Measurements from ENCODE around the gene NHERF2. TPM values are rescaled to one million over a fixed set of nuclear protein-coding genes. Genes with fewer than 3 reads are reported as not detected.
"Not testable (repeated sequence)": the region's sequence is repeated elsewhere in the genome, so short reads cannot be mapped to it uniquely, and the experiment has no call there.

Gene NHERF2
- total RNA-seq, 4 donors from 2014 or later: 45.3 to 130 (median 88.3) TPM

DNA sequence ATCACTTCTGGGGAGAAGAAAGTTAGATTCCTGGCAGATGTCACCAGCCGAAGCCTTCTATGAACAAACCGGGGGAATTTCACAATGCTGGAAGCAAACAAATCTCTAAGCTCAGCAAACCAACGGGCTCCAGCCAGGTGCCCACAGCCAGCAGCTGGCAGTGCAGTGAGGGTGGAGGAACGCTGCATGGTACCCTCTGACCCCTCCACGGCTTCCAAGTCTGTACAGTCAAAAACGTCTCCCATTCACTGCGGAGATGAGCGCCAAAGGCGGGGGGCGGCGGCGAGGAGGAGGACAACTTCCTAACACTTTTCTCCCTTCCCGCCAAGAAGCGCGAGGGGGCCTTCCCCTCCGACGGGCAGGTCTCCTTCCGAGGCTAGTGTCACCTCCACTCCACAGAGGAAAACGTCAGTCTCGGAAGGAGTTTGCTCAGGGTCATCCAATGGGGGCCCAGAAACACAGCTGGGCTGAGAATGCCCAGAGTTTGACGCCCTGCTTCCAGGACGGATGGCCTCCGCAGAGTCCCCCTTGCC, 18.0 kb upstream of the NHERF2 start:
- Histone ChIP-seq H3K27me3 (no peaks in the 10 kb centered on the region), H3K27ac (replicated peaks in 1 of 4) (peak overlapping the region; percentile 89 to 97 (median 94)), H3K36me3 (peaks cover 0 to 8% (median 5%) of the 10 kb centered on the region in 4 donors), H3K4me1 (peaks cover 58 to 64% (median 63%) of the 10 kb centered on the region in 4 donors), H3K4me3 (peak overlapping the region; percentile 70 to 95 (median 81)), H3K9me3 (no peaks in the 10 kb centered on the region)
- no peak for DNase-seq (ENCODE audit: extremely low spot score)
- intact Hi-C loops (cut with DNase I): no loop called here
- no peak for TF ChIP-seq EP300 (IDR thresholded peaks at IDR 0.05)
- peak; percentile 11 for TF ChIP-seq POLR2A (IDR thresholded peaks at IDR 0.05; ENCODE audit: low read depth)
- WGBS: 4% methylated on average over 20 of the region's 23 CpGs

DNA sequence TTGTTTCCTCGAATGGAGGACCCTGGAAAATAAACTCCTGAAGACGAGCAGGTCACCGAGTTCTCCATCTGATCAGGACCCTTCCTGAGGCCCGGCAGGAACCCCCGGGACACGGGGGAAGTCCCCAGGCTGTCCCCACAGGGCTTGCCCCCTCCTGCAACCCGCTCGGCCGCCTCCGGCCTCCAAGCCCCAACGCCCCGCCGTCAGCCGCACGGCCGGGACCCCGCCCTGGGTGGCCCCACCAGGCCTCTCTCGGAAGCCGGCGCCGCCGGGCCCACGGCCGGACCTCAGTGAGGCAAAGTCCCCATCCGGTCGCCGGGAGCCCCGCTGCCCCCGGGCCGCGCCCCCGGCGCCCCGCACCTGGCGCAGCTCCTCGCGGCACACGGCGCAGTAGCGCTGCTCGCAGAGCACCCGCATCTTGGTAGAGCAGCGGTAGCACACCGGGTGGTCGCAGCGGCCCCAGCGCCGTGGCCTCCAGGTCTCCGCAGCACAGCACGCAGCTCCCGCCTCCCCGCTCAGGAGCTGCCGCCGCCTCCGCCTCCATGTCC, 17.5 kb upstream of the NHERF2 start:
- Histone ChIP-seq H3K4me1 (peaks cover 52 to 59% (median 57%) of the 10 kb centered on the region in 4 donors), H3K4me3 (peak overlapping the region; percentile 70 to 95 (median 81)), H3K27me3 (no peaks in the 10 kb centered on the region), H3K9me3 (no peaks in the 10 kb centered on the region), H3K27ac (replicated peaks in 1 of 4) (peak overlapping the region; percentile 89 to 97 (median 94)), H3K36me3 (peaks cover 0 to 8% (median 5%) of the 10 kb centered on the region in 4 donors)
- no peak for DNase-seq (ENCODE audit: extremely low spot score)
- 0% methylated on average over 2 of the region's 55 CpGs for WGBS
- intact Hi-C loops (cut with DNase I): no loop called here
- no peak for TF ChIP-seq EP300 (IDR thresholded peaks at IDR 0.05)

DNA sequence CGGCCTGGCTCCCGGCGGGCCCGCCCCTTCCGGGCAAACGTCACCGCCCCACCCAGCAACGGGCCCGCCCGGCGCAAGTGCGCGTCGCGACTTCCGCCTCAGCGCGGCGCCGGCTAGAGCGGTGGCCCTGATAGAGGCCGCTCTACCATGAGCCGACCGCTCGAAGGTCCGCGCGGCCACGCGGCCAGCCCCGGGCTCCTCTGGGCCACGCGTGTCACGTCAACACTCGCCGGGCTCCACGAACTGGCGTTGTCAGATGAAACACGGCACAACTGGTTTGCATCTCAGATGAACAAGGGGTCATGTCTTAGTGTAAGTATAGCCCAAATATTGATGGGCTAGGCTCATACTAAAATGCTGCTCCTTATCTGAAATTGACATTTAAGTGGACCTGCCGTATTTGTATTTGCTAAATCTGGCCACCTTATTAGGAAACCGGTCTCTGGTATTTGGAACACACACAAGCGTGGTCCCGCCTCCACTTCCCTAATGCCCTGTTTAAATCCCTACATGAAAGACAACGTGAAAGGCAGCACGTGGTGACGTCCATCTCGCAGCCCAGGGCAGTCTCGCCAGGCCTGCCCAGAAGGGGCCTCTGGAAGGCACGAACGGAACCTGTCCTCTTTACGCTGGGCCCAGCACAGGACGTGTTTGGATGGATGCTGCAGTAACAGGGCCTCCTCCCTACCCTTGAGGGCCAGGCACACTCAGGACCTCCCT, 16.8 kb upstream of the NHERF2 start, which contains the start of gene ZNF598:
ZNF598 (minus strand) TSS at position 31 of the 720 bp plus-strand sequence.
- Histone ChIP-seq H3K4me1 (peaks cover 45 to 52% (median 50%) of the 10 kb centered on the region in 4 donors), H3K36me3 (peaks cover 0 to 5% (median 4%) of the 10 kb centered on the region in 4 donors), H3K27ac (replicated peaks in 1 of 4) (peak within 1 kb of the TSS; percentile 89 to 97 (median 94)), H3K9me3 (no peaks in the 10 kb centered on the region), H3K4me3 (peak within 1 kb of the TSS; percentile 70 to 95 (median 81)), H3K27me3 (no peaks in the 10 kb centered on the region)
- intact Hi-C loops (cut with DNase I): no loop called here
- no peak for DNase-seq (ENCODE audit: extremely low spot score)
- peak; percentile 85 to 98 for TF ChIP-seq POLR2AphosphoS5 (IDR thresholded peaks at IDR 0.05)
- TF ChIP-seq, protein P1, sequence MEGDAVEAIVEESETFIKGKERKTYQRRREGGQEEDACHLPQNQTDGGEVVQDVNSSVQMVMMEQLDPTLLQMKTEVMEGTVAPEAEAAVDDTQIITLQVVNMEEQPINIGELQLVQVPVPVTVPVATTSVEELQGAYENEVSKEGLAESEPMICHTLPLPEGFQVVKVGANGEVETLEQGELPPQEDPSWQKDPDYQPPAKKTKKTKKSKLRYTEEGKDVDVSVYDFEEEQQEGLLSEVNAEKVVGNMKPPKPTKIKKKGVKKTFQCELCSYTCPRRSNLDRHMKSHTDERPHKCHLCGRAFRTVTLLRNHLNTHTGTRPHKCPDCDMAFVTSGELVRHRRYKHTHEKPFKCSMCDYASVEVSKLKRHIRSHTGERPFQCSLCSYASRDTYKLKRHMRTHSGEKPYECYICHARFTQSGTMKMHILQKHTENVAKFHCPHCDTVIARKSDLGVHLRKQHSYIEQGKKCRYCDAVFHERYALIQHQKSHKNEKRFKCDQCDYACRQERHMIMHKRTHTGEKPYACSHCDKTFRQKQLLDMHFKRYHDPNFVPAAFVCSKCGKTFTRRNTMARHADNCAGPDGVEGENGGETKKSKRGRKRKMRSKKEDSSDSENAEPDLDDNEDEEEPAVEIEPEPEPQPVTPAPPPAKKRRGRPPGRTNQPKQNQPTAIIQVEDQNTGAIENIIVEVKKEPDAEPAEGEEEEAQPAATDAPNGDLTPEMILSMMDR (IDR thresholded peaks at IDR 0.05): peak in 1 of 3 experiments; percentile 28
- TF ChIP-seq EP300 (IDR thresholded peaks at IDR 0.05): no peak
- TF ChIP-seq POLR2A (IDR thresholded peaks at IDR 0.05; ENCODE audit: low read depth): peak; percentile 91
- WGBS: 3% methylated on average over 4 of the region's 52 CpGs

DNA sequence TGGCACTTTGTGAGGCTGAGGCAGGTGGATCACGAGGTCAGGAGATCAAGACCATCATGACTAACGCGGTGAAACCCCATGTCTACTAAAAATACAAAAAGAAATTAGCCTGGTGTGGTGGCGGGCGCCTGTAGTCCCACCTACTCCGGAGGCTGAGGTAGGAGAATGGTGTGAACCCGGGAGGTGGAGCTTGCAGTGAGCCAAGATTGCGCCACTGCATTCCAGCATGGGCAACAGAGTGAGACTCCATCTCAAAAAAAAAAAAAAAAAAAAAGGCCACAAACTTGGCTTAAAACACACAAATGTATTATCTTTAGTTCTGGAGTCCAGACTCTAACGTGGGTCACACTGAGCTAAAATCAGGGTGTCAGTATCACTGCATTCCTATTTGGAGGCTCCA, 15.0 kb upstream of the NHERF2 start:
- H3K27ac ChIP-seq (replicated peaks in 1 of 4); intact Hi-C loops (cut with DNase I): not testable (repeated sequence)
- 84% methylated on average over 9 of the region's 9 CpGs for WGBS

DNA sequence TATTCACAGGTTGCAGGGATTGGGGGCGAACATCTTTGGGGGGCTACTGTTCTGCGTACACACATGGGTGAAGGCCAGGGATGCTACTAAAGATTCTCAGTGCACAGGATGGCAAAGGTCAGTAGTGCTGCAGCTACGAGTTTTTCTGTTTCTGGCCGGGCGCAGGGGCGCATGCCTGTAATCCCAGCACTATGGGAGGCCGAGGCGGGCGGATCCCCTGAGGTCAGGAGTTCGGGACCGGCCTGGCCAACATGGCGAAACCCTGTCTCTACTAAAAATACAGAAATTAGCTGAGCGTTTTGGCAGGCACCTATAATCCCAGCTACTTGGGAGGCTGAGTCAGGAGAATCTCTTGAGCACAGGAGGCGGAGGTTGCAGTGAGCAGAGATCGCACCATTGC, 13.2 kb upstream of the NHERF2 start:
- 92% methylated on average over 15 of the region's 15 CpGs for WGBS
- TF ChIP-seq POLR2AphosphoS5 (IDR thresholded peaks at IDR 0.05) (no peak), EP300 (IDR thresholded peaks at IDR 0.05) (no peak), POLR2A (IDR thresholded peaks at IDR 0.05; ENCODE audit: low read depth) (no peak)
- TF ChIP-seq, protein P1 (IDR thresholded peaks at IDR 0.05): no peak
- DNase-seq (ENCODE audit: extremely low spot score): no peak
- H3K27ac ChIP-seq (replicated peaks in 1 of 4): no peak overlapping the region
- no peaks in the 10 kb centered on the region for H3K9me3 ChIP-seq
- H3K27me3 ChIP-seq: peaks cover 0 to 16% (median 0%) of the 10 kb centered on the region in 4 donors
- intact Hi-C loops (cut with DNase I): no loop called here
- H3K4me3 ChIP-seq: no peak overlapping the region
- H3K4me1 ChIP-seq: peaks cover 11 to 16% (median 15%) of the 10 kb centered on the region in 4 donors
- no peaks in the 10 kb centered on the region for H3K36me3 ChIP-seq

More for the DNA sequence above, 15.0 kb upstream of the NHERF2 start:
- peaks cover 29 to 34% (median 33%) of the 10 kb centered on the region in 4 donors for H3K4me1 ChIP-seq
- H3K9me3 ChIP-seq; H3K27me3 ChIP-seq; H3K4me3 ChIP-seq; H3K36me3 ChIP-seq; DNase-seq (ENCODE audit: extremely low spot score): not testable (repeated sequence)

Measured in esophagus muscularis mucosa (tissue), 4 donors.